ENCODE data around the gene EFHC2.
"Not testable (repeated sequence)": the region's sequence is repeated elsewhere in the genome, so short reads cannot be mapped to it uniquely, and the experiment has no call there.

EFHC2 gene

DNA sequence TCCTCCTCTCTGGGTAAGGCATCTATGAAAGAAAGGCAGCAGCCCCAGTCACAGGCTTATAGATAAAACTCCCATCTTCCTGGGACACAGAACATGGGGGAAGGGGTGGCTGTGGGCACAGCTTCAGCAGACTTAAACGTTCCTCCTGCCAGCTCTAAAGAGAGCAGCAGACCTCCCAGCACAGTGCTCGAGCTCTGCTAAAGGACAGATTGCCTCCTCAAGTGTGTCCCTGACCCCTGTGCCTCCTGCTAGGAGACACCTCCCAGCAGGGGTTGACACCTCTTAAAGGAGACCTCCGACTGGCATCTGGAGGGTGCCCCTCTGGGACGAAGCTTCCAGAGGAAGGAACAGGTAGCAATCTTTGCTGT lies 89.9 kb downstream of the EFHC2 start:
- no peak for DNase-seq (ENCODE audit: extremely low read depth, low read depth)
- TF ChIP-seq, protein P1, sequence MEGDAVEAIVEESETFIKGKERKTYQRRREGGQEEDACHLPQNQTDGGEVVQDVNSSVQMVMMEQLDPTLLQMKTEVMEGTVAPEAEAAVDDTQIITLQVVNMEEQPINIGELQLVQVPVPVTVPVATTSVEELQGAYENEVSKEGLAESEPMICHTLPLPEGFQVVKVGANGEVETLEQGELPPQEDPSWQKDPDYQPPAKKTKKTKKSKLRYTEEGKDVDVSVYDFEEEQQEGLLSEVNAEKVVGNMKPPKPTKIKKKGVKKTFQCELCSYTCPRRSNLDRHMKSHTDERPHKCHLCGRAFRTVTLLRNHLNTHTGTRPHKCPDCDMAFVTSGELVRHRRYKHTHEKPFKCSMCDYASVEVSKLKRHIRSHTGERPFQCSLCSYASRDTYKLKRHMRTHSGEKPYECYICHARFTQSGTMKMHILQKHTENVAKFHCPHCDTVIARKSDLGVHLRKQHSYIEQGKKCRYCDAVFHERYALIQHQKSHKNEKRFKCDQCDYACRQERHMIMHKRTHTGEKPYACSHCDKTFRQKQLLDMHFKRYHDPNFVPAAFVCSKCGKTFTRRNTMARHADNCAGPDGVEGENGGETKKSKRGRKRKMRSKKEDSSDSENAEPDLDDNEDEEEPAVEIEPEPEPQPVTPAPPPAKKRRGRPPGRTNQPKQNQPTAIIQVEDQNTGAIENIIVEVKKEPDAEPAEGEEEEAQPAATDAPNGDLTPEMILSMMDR (IDR thresholded peaks at IDR 0.05; ENCODE audit: low read depth, low read length, missing control alignments) = no peak
- H3K4me3 ChIP-seq (replicated peaks; ENCODE audit: low read depth, low read length) = no peak overlapping the region

DNA sequence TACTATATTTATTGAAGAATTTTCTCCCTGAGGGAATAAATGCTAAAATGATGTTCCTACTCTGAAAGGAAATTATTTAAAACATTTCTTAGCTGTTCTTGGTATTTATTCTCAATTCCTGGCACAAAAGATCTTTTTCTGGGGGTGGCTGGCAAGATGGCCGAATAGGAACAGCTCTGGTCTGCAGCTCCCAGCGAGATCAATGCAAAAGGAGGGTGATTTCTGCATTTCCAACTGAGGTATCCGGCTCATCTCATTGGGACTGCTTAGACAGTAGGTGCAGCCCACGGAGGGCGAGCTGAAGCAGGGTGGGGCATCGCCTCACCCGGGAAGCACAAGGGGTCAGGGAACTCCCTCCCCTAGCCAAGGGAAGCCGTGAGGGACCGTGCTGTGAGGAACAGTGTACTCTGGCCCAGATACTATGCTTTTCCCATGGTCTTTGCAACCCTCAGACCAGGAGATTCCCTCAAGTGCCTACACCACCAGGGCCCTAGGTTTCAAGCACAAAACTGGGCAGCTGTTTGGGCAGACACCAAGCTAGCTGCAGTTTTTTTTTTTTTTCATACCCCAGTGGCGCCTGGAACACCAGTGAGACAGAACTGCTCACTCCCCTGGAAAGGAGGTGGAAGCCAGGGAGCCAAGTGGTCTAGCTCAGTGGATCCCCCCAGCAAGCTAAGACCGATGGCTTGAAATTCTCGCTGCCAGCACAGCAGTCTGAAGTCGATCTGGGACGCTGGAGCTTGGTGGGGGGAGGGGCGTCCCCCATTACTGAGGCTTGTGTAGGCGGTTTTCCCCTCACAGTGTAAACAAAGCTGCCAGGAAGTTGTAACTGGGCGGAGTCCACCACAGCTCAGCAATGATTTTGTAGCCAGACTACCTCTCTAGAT lies 90.5 kb downstream of the EFHC2 start:
- DNase-seq (ENCODE audit: extremely low read depth, low read depth); H3K4me3 ChIP-seq (replicated peaks; ENCODE audit: low read depth, low read length): not testable (repeated sequence)

DNA sequence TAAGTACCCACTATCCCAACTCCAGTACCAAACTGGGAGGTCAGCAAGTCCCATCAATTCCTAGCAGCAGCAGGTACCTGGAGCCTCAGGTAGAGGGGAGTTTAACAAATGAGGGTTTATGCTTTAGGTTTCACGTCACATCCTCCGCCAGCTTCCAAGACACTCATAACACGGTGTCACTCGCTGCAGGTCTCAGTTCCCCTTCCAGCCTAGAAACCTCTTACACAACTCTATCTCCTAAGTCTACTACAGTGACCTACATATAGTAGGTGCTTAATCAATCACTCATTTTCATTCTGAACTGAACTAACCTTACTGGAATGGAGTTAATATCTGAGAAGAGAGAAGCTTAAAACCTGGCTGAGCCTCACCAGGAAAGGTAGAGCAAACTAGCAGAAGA lies 96.0 kb downstream of the EFHC2 start:
- TF ChIP-seq, protein P1 (IDR thresholded peaks at IDR 0.05; ENCODE audit: low read depth, low read length, missing control alignments) = no peak
- no peak for DNase-seq (ENCODE audit: extremely low read depth, low read depth)
- H3K4me3 ChIP-seq (replicated peaks; ENCODE audit: low read depth, low read length) = no peak overlapping the region

- DNase-seq (ENCODE audit: extremely low read depth, low read depth) = no peak
- TF ChIP-seq, protein P1 (IDR thresholded peaks at IDR 0.05; ENCODE audit: low read depth, low read length, missing control alignments) = no peak
Observed at GRCh38 chrX:44246826-44247225, 96.6 kb downstream of the EFHC2 start.

DNA sequence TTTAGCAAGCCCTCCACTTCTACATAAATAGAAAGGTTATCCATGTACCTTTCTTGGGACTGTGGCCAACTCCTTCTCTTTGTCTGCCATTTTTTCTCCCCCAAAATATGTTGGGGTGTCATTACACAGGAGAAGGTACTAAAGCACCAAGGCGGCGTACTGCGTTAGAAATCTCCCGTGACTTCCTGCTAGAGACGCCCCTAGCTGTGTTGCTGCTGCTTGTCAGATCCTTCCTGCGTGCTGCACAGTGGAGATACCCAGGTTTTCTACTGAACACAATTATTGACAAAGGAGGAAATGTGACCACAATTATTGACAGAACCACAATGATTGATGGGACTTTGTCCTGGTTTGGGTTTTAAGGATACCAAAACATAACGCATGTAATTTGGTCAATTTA lies 97.7 kb downstream of the EFHC2 start:
- no peak for DNase-seq (ENCODE audit: extremely low read depth, low read depth)
- H3K4me3 ChIP-seq (replicated peaks; ENCODE audit: low read depth, low read length) = no peak overlapping the region
- TF ChIP-seq, protein P1 (IDR thresholded peaks at IDR 0.05; ENCODE audit: low read depth, low read length, missing control alignments) = no peak

More at GRCh38 chrX:44246826-44247225, 96.6 kb downstream of the EFHC2 start:
- H3K4me3 ChIP-seq (replicated peaks; ENCODE audit: low read depth, low read length) = no peak overlapping the region

DNA sequence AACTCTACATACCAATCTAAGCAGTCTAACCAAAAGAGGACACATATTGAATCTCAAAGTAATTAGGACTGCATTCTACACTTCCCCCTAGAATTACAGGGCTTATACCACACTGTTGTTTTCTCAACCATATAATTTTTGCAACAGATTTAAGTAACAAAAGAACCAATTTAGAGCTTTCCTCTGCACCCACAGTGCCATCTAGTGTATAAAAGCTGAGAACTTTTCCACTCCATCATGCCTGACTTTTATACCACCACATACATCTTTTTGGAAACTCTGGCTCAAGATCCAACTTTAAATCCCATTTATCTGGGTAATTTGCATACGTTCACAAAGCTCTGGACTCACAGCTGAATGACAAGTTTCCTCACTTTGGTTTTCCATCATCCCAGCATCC lies 99.5 kb downstream of the EFHC2 start:
- H3K4me3 ChIP-seq (replicated peaks; ENCODE audit: low read depth, low read length) = no peak overlapping the region
- no peak for DNase-seq (ENCODE audit: extremely low read depth, low read depth)
- TF ChIP-seq, protein P1 (IDR thresholded peaks at IDR 0.05; ENCODE audit: low read depth, low read length, missing control alignments) = peak; percentile 32

- DNase-seq (ENCODE audit: extremely low read depth, low read depth) = no peak
- H3K4me3 ChIP-seq (replicated peaks; ENCODE audit: low read depth, low read length) = no peak overlapping the region
- TF ChIP-seq, protein P1 (IDR thresholded peaks at IDR 0.05; ENCODE audit: low read depth, low read length, missing control alignments) = no peak
Observed at GRCh38 chrX:44241546-44241945, 101.9 kb downstream of the EFHC2 start.
